H9 (cell line): ENCODE data around the gene OR11L1. TPM values are rescaled to one million over a fixed set of nuclear protein-coding genes. Genes with fewer than 3 reads are reported as not detected.

Source experiments
- DNase-seq: peaks from one replicate; pipeline ENCODE4 v3.0.0-alpha.2; 2017
- H2AFZ ChIP-seq: one replicate; pipeline ENCODE4 v1.6.1; 2013; ENCODE audit warnings: mild to moderate bottlenecking, low read length, control low read depth, moderate library complexity
- H2AK5ac ChIP-seq: 2 replicates; pipeline ENCODE4 v1.6.1; 2013; ENCODE audit warnings: low read length, control low read depth, mixed read lengths; ENCODE audit not compliant: insufficient read length
- H2BK120ac ChIP-seq: one replicate; pipeline ENCODE4 v1.6.1; 2013; ENCODE audit warnings: low read depth, mild to moderate bottlenecking, low read length, control low read depth, inconsistent platforms; ENCODE audit not compliant: poor library complexity, severe bottlenecking
- H2BK12ac ChIP-seq: 2 replicates; pipeline ENCODE4 v1.6.1; 2013; ENCODE audit warnings: low read length, control low read depth, mixed read lengths, low read depth; ENCODE audit not compliant: insufficient read length
- H2BK15ac ChIP-seq: 2 replicates; pipeline ENCODE4 v1.6.1; 2013; ENCODE audit warnings: low read depth, low read length, control low read depth
- H2BK20ac ChIP-seq: one replicate; pipeline ENCODE4 v1.6.1; 2013; ENCODE audit warnings: low read depth, mild to moderate bottlenecking, low read length, control low read depth, inconsistent platforms; ENCODE audit not compliant: poor library complexity, severe bottlenecking
- H2BK5ac ChIP-seq: 2 replicates; pipeline ENCODE4 v1.6.1; 2013; ENCODE audit warnings: low read length, control low read depth, mixed read lengths; ENCODE audit not compliant: insufficient read length
- H3K14ac ChIP-seq: 2 replicates; pipeline ENCODE4 v1.6.1; 2013; ENCODE audit warnings: low read length, control low read depth; ENCODE audit not compliant: insufficient read depth
- H3K18ac ChIP-seq: 2 replicates; pipeline ENCODE4 v1.6.1; 2013; ENCODE audit warnings: low read depth, mild to moderate bottlenecking, mixed read lengths, low read length, control low read depth; ENCODE audit not compliant: insufficient read length
- H3K23ac ChIP-seq: 2 replicates; pipeline ENCODE4 v1.6.1; 2013; ENCODE audit warnings: low read length, control low read depth, mixed read lengths, low read depth; ENCODE audit not compliant: insufficient read length
- H3K23me2 ChIP-seq: 2 replicates; pipeline ENCODE4 v1.6.1; 2013; ENCODE audit warnings: low read depth, mild to moderate bottlenecking, mixed read lengths, low read length, control low read depth; ENCODE audit not compliant: insufficient read length, poor library complexity, severe bottlenecking
- H3K27ac ChIP-seq: 2 replicates; pipeline ENCODE4 v1.5.1; 2013; ENCODE audit warnings: low read length, control low read depth, mixed read lengths, low read depth; ENCODE audit not compliant: insufficient read length
- H3K27me3 ChIP-seq: 2 replicates; pipeline ENCODE4 v1.6.1; 2013; ENCODE audit warnings: low read length, control low read depth, inconsistent platforms; ENCODE audit not compliant: insufficient read depth
- H3K4ac ChIP-seq: 2 replicates; pipeline ENCODE4 v1.6.1; 2013; ENCODE audit warnings: low read depth, mild to moderate bottlenecking, control low read depth, inconsistent platforms, low read length, moderate library complexity
- H3K4me1 ChIP-seq: 2 replicates; pipeline ENCODE4 v1.6.1; 2013; ENCODE audit warnings: low read length, control low read depth, inconsistent platforms; ENCODE audit not compliant: insufficient read depth
- H3K4me2 ChIP-seq: 2 replicates; pipeline ENCODE4 v1.6.1; 2013; ENCODE audit warnings: low read length, control low read depth, mixed read lengths; ENCODE audit not compliant: insufficient read length, insufficient read depth
- H3K56ac ChIP-seq: 2 replicates; pipeline ENCODE4 v1.6.1; 2013; ENCODE audit warnings: low read depth, mild to moderate bottlenecking, mixed read lengths, low read length, control low read depth; ENCODE audit not compliant: insufficient read length
- H3K79me1 ChIP-seq: 2 replicates; pipeline ENCODE4 v1.6.1; 2013; ENCODE audit warnings: low read depth, mild to moderate bottlenecking, moderate library complexity, low read length, control low read depth, inconsistent platforms; ENCODE audit not compliant: insufficient read depth, poor library complexity, severe bottlenecking
- H3K79me2 ChIP-seq: 2 replicates; pipeline ENCODE4 v1.6.1; 2013; ENCODE audit warnings: low read length, control low read depth, inconsistent platforms; ENCODE audit not compliant: insufficient read depth
- H3K9ac ChIP-seq: 2 replicates; pipeline ENCODE4 v1.6.1; 2013; ENCODE audit warnings: low read length, control low read depth, mixed read lengths; ENCODE audit not compliant: insufficient read length; ENCODE audit errors: extremely low read depth
- H3K9me3 ChIP-seq: one replicate; pipeline ENCODE4 v1.6.1; 2013; ENCODE audit warnings: low read depth, low read length, inconsistent platforms; ENCODE audit not compliant: control insufficient read depth
- H3T11ph ChIP-seq: one replicate; pipeline ENCODE4 v1.6.1; 2013; ENCODE audit warnings: mild to moderate bottlenecking, low read length, control low read depth, inconsistent platforms
- H4K20me1 ChIP-seq: one replicate; pipeline ENCODE4 v1.6.1; 2013; ENCODE audit not compliant: control insufficient read depth, insufficient read length, insufficient read depth
- H4K5ac ChIP-seq: 2 replicates; pipeline ENCODE4 v1.6.1; 2013; ENCODE audit warnings: low read depth, mild to moderate bottlenecking, mixed read lengths, low read length, control low read depth; ENCODE audit not compliant: insufficient read length
- H4K8ac ChIP-seq: replicated peaks from 2 replicates; pipeline ENCODE4 v1.6.1; 2013; ENCODE audit warnings: low read length, control low read depth, mixed read lengths, low read depth; ENCODE audit not compliant: insufficient read length
- H4K91ac ChIP-seq: 2 replicates; pipeline ENCODE4 v1.6.1; 2013; ENCODE audit warnings: low read depth, mild to moderate bottlenecking, moderate library complexity, mixed read lengths, low read length, control low read depth; ENCODE audit not compliant: insufficient read length
- H3K27ac Mint-ChIP-seq, 3 experiments: 2 replicates in 2 of 3; 3 replicates in 1 of 3; pipeline ENCODE4 v1.8.0; 2020 to 2021; ENCODE audit warnings: mixed read lengths in 3 of 3, mild to moderate bottlenecking in 1 of 3, moderate library complexity in 1 of 3
- H3K27me3 Mint-ChIP-seq: 2 replicates; pipeline ENCODE4 v1.8.0; 2021; ENCODE audit warnings: low read depth, mild to moderate bottlenecking, moderate library complexity, mixed read lengths
- H3K36me3 Mint-ChIP-seq, 3 experiments: 2 replicates in 2 of 3; 3 replicates in 1 of 3; pipeline ENCODE4 v1.8.0; 2020 to 2021; ENCODE audit warnings: low read depth in 3 of 3, mixed read lengths in 3 of 3; ENCODE audit not compliant: insufficient read depth in 1 of 3
- H3K4me1 Mint-ChIP-seq, 2 experiments: 2 replicates each; pipeline ENCODE4 v1.8.0; 2020; ENCODE audit warnings: mixed read lengths in 2 of 2
- H3K4me3 Mint-ChIP-seq, 2 experiments: 2 replicates in 1 of 2; 3 replicates in 1 of 2; pipeline ENCODE4 v1.8.0; 2020 to 2021; ENCODE audit warnings: mild to moderate bottlenecking in 2 of 2, mixed read lengths in 2 of 2, moderate library complexity in 1 of 2
- H3K9me3 Mint-ChIP-seq, 2 experiments: 2 replicates in 1 of 2; 3 replicates in 1 of 2; pipeline ENCODE4 v1.8.0; 2020; ENCODE audit warnings: mild to moderate bottlenecking in 2 of 2, mixed read lengths in 2 of 2, moderate library complexity in 1 of 2
- WGBS: extraction: QIAGEN DNeasy Blood & Tissue Kit; methylation state at CpG from one replicate; pipeline ENCODE4 v1.1.7; 2013; ENCODE audit warnings: missing lambda C conversion rate, low lambda C conversion rate, mixed read lengths; ENCODE audit not compliant: insufficient read length; ENCODE audit errors: extremely low coverage; 5-methylcytosine and 5-hydroxymethylcytosine counted together
- total RNA-seq: library from RNA; stranded (reverse); gene quantifications from 2 replicates; pipeline ENCODE4 v1.2.1, GENCODE V29; 2021
- TF ChIP-seq, protein P1 (sequence below): fragments of 200-600 bp; sonication (generic); conservative IDR thresholded peaks from 3 replicates; pipeline ENCODE4 v1.8.0; 2021; ENCODE audit warnings: antibody characterized with exemption, mild to moderate bottlenecking

Gene OR11L1
- total RNA-seq, 1 experiment from 2014 or later = not detected

DNA sequence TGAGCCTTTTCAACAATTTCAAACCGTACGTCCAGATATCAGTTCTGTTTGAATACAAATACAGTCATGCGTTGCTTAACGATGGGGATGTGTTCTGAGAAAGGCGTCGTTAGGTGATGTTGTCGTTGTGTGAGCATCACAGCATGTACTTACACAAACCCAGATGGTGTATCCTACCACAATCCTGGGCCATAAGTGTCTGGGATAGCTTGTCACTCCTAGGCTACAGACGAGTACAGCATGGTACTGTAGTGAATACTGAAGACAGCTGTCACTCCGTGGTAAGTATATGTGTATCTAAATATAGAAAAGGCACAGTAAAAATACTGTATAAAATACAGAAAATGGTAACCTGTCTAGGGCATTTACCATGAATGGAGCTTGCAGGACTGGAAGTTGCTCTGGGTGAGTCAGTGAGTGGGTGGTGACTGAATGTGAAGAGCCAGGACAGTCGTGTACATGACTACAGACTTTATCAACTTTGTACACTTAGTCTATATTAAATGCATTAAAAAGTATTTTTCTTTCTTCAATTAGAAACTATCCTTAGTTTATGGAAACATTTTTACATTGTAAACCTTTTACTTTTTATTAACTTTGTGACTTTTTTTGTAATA, 43.2 kb upstream of the OR11L1 start:
- Histone ChIP-seq H2AK5ac (no peak overlapping the region), H3K18ac (no peak overlapping the region), H3K23ac (no peak overlapping the region), H3K27ac (no peak overlapping the region), H2BK12ac (no peak overlapping the region), H2BK120ac (no peak overlapping the region), H2BK5ac (no peak overlapping the region), H3K4me1 (no peaks in the 10 kb centered on the region), H2BK15ac (no peak overlapping the region), H3K23me2 (no peaks in the 10 kb centered on the region), H3K27me3 (no peaks in the 10 kb centered on the region), H4K91ac (no peak overlapping the region), H3T11ph (no peak overlapping the region), H4K8ac (no peak overlapping the region), H4K20me1 (no peaks in the 10 kb centered on the region), H3K14ac (no peak overlapping the region), H3K79me1 (no peaks in the 10 kb centered on the region), H3K9me3 (peaks cover 4% of the 10 kb centered on the region), H3K9ac (no peak overlapping the region), H3K56ac (no peak overlapping the region), H2BK20ac (no peak overlapping the region), H4K5ac (no peak overlapping the region), H3K4me2 (no peak overlapping the region), H3K79me2 (no peaks in the 10 kb centered on the region), H3K4ac (no peak overlapping the region), H2AFZ (no peak overlapping the region)
- Mint-ChIP-seq H3K27ac (no peak overlapping the region), H3K9me3 (peaks cover 34 to 39% of the 10 kb centered on the region in 2 experiments), H3K36me3 (peaks cover 0 to 1% (median 0%) of the 10 kb centered on the region in 3 experiments; a peak in 1 of 7 replicates), H3K4me3 (no peak overlapping the region), H3K27me3 (no peaks in the 10 kb centered on the region), H3K4me1 (no peaks in the 10 kb centered on the region)
- no CpG with 5 or more reads among the region's 10 CpGs for WGBS
- TF ChIP-seq, protein P1, sequence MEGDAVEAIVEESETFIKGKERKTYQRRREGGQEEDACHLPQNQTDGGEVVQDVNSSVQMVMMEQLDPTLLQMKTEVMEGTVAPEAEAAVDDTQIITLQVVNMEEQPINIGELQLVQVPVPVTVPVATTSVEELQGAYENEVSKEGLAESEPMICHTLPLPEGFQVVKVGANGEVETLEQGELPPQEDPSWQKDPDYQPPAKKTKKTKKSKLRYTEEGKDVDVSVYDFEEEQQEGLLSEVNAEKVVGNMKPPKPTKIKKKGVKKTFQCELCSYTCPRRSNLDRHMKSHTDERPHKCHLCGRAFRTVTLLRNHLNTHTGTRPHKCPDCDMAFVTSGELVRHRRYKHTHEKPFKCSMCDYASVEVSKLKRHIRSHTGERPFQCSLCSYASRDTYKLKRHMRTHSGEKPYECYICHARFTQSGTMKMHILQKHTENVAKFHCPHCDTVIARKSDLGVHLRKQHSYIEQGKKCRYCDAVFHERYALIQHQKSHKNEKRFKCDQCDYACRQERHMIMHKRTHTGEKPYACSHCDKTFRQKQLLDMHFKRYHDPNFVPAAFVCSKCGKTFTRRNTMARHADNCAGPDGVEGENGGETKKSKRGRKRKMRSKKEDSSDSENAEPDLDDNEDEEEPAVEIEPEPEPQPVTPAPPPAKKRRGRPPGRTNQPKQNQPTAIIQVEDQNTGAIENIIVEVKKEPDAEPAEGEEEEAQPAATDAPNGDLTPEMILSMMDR = no peak
- DNase-seq = no peak
